ENCODE results near the gene HRG.

GRCh38 chr3:186705882-186706780 lies 40.3 kb downstream of the HRG start:
- TF ChIP-seq CTCF (IDR thresholded peaks at IDR 0.05) (no peak), POLR2AphosphoS5 (IDR thresholded peaks at IDR 0.05) (no peak)
